Measurements from ENCODE around the gene DIMT1. TPM values are rescaled to one million over a fixed set of nuclear protein-coding genes. Genes with fewer than 3 reads are reported as not detected.

The DIMT1 gene
- total RNA-seq, 1 experiment from 2014 or later, result 43.5 TPM

DNA sequence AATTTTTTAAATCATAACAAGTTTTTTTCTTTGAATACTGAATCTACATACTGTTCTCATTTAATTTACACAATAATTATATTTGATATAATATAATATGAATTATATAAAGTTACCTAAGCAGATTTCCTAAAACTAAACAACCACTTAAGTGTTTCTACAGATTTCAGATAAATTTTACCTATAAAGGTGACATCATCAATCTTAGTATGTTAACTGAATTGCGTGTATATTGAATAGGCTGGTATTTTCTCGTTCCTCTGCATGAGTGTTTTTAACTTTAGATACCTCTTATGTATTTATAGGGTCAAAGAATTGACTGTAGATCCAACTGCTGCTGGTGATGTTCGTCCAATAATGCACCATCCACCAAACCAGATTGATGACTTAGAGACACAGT lies 30.3 kb downstream of the DIMT1 start:
- Histone ChIP-seq H3K79me2 (ENCODE audit: insufficient read depth, low read length) (no peaks in the 10 kb centered on the region), H2AFZ (ENCODE audit: low read depth, low read length, poor library complexity, severe bottlenecking) (no peak overlapping the region), H3K4me2 (ENCODE audit: low read length) (no peak overlapping the region), H3K36me3 (ENCODE audit: control insufficient read depth in 1 of 2, insufficient read depth in 2 of 2, low read length in 2 of 2) (peaks cover 3 to 10% of the 10 kb centered on the region in 2 experiments; a peak in 3 of 4 replicates), H4K20me1 (ENCODE audit: insufficient read depth) (no peaks in the 10 kb centered on the region), H3K9me3 (ENCODE audit: control insufficient read depth in 1 of 2, insufficient read depth in 1 of 2, low read depth in 1 of 2, low read length in 2 of 2) (no peaks in the 10 kb centered on the region), H3K27me3 (ENCODE audit: insufficient read depth, low read length) (no peaks in the 10 kb centered on the region), H3K9me2 (ENCODE audit: insufficient read depth) (no peaks in the 10 kb centered on the region), H3K4me1 (ENCODE audit: control insufficient read depth in 1 of 2, insufficient read depth in 2 of 2, low read length in 2 of 2) (peaks cover 6 to 23% of the 10 kb centered on the region in 2 experiments), H3K9ac (ENCODE audit: low read length) (no peak overlapping the region), H3K4me3 (replicated peaks in 1 of 2; ENCODE audit: low read depth in 1 of 2, low read length in 2 of 2) (no peak overlapping the region), H3K27ac (ENCODE audit: low read depth, low read length) (no peak overlapping the region)
- intact Hi-C loops (cut with micrococcal nuclease), result no loop called here
- ChIA-PET POLR2A (no interaction called here), RAD21 (ENCODE audit: low non-redundant PET in 1 of 2, low total read pairs in 2 of 2, uncharacterized antibody in 2 of 2, unreplicated experiment in 2 of 2) (no interaction called here), CTCF (no interaction called here)
- TF ChIP-seq CBX3 (IDR thresholded peaks at IDR 0.05; ENCODE audit: low read depth) (no peak), EZH2 (IDR thresholded peaks at IDR 0.05) (no peak), ELF1 (IDR thresholded peaks at IDR 0.05; ENCODE audit: borderline replicate concordance, low read depth) (no peak), ZNF274 (IDR thresholded peaks at IDR 0.05; ENCODE audit: low read depth, low read length) (no peak), EGR1 (IDR thresholded peaks at IDR 0.05; ENCODE audit: low read depth) (no peak), FOSL1 (IDR thresholded peaks at IDR 0.05; ENCODE audit: low read depth) (no peak), EZH2phosphoT487 (IDR thresholded peaks at IDR 0.05; ENCODE audit: borderline replicate concordance) (no peak), JUND (IDR thresholded peaks at IDR 0.05) (no peak), CEBPB (IDR thresholded peaks at IDR 0.05; ENCODE audit: low read depth) (no peak), RAD21 (IDR thresholded peaks at IDR 0.05; ENCODE audit: low read depth) (no peak)
- TF ChIP-seq, protein P1, sequence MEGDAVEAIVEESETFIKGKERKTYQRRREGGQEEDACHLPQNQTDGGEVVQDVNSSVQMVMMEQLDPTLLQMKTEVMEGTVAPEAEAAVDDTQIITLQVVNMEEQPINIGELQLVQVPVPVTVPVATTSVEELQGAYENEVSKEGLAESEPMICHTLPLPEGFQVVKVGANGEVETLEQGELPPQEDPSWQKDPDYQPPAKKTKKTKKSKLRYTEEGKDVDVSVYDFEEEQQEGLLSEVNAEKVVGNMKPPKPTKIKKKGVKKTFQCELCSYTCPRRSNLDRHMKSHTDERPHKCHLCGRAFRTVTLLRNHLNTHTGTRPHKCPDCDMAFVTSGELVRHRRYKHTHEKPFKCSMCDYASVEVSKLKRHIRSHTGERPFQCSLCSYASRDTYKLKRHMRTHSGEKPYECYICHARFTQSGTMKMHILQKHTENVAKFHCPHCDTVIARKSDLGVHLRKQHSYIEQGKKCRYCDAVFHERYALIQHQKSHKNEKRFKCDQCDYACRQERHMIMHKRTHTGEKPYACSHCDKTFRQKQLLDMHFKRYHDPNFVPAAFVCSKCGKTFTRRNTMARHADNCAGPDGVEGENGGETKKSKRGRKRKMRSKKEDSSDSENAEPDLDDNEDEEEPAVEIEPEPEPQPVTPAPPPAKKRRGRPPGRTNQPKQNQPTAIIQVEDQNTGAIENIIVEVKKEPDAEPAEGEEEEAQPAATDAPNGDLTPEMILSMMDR (IDR thresholded peaks at IDR 0.05 in 2 of 3, conservative IDR thresholded peaks at IDR 0.05 in 1 of 3; ENCODE audit: borderline replicate concordance in 1 of 3, insufficient read depth in 1 of 3, low read depth in 2 of 3, low read length in 2 of 3), result no peak
- TF ChIP-seq, protein P2, sequence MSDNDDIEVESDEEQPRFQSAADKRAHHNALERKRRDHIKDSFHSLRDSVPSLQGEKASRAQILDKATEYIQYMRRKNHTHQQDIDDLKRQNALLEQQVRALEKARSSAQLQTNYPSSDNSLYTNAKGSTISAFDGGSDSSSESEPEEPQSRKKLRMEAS (IDR thresholded peaks at IDR 0.05), result no peak
- no peak for ATAC-seq
- DNase-seq (ENCODE audit: low read depth, low spot score), result no peak
- BruUV-seq (replicated peaks), result no TSS peak
